Fibroblast of skin of abdomen (primary cell): ENCODE measurements around the gene CACNA2D2.

Experiments
- DNase-seq: peaks from one replicate; pipeline ENCODE4 v3.0.0-alpha.2; 2013

CACNA2D2 gene

GRCh38 chr3:50425911-50426310, 77.5 kb downstream of the CACNA2D2 start:
- no peak for DNase-seq

GRCh38 chr3:50423543-50423942, 79.9 kb downstream of the CACNA2D2 start:
- DNase-seq, result no peak

- DNase-seq, result no peak
Observed at GRCh38 chr3:50422153-50422552, 81.3 kb downstream of the CACNA2D2 start.

- DNase-seq, result no peak
Observed at GRCh38 chr3:50419595-50420370, 83.7 kb downstream of the CACNA2D2 start.

DNA sequence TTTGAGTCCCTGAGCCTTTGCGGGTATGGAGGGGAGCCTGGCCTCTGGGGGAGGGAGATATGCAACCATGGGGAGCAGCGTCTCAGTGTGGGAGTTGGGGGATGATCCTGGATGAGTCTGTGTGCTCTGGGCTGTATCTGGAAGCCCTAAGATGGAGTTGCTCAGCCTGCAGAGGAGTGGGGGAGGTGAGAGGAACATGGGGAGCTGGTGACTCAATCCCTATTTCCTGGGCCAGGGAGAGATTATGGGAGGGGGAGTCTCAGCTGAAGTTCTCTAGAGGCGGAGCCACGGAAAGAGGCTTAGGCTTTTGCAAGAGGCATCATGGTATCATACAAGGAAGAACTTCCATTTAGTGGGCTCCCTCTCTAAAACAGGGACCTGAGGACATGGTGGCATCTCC, 84.6 kb downstream of the CACNA2D2 start:
- DNase-seq, result peak; percentile 69

GRCh38 chr3:50417637-50418033, 85.8 kb downstream of the CACNA2D2 start:
- DNase-seq, result no peak

DNA sequence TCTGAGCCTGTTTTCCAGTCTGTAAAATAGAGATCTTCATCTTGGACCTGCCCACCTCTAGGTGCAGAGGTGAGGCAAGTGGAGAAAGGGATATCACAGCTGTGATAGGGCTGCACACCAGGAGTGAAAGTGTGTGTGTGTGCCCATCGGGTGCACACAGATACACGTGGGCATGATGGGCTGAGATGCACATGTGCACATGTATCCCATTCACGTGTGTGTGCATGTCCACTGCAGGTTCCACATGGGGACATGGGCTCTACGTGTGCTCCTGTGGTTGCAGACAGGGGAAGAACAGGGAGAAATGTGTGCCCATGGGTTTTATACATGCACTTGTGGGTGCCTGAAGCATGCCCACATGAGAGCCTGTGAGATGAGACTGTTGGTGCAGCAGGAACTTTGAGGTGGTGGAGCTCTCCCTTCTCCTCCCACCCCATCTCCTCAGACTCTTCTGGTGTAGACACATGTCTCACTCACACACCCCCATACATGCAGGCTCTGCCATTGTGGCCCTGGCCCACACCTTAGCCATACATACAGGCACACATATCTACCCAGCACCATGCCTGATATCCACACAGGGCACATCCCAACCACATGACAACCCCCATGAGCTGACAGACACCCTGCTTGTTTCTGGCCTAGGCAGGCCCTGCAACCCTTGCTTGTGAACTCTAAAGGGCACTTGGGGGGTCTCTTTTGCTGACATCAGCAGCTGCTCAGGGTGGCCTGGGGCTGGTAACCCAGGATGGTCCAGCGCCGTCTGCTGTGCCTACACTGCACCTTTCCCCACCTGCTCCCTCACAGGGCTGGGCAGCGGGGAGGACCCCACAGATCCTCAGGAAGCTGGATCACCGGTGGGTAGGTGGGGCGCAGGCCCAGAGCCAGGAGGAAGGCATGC, 86.4 kb downstream of the CACNA2D2 start:
- DNase-seq, result no peak

- no peak for DNase-seq
Observed at GRCh38 chr3:50415816-50416215, 87.6 kb downstream of the CACNA2D2 start.

GRCh38 chr3:50415061-50415460, 88.4 kb downstream of the CACNA2D2 start:
- DNase-seq, result no peak

GRCh38 chr3:50414616-50415015, 88.8 kb downstream of the CACNA2D2 start:
- DNase-seq, result no peak

DNA sequence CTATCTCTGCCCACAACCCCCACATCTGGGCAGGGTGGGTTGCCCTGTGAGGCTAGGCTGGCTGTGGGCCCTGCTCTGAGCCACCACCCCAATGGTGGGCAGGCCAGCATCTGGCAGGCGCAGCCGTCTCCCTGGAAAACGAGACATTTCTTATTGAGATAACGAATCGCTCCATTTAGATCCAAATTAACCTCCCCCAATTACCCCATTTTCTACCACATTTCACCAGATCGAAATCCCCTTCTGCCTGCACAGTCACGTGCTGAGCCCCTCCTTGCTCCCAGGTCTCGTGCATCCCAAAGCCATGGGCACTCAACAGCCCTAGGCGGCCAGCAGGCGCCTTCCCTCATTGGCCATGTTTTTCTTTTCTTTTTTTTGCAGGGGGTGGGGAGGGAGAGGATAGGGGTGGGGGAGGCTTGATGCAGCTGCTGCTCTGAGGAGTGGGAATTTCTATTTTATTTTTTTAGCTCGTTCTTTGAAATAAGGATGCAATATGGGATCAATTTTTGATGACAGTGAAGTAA, 91.1 kb downstream of the CACNA2D2 start:
- no peak for DNase-seq

DNA sequence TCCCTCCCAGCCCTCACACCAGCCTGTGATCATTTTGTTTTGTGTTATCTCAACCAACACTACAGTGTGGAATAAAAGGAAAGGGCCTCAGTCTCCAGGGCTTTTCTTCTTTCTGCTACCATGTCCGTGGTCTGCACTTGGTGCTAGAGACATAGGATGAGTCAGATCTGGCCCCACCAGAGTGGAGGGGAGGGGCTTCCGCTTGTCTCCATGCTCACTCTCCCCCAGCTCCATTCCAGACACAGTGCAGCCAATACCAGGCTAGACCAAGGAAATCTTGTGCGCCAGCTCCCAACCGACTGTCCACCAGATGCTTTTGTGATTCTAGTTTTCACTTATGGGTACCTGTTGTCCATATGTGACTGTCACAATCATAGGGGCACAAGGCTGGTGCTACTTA, 92.2 kb downstream of the CACNA2D2 start:
- DNase-seq, result peak; percentile 33

DNA sequence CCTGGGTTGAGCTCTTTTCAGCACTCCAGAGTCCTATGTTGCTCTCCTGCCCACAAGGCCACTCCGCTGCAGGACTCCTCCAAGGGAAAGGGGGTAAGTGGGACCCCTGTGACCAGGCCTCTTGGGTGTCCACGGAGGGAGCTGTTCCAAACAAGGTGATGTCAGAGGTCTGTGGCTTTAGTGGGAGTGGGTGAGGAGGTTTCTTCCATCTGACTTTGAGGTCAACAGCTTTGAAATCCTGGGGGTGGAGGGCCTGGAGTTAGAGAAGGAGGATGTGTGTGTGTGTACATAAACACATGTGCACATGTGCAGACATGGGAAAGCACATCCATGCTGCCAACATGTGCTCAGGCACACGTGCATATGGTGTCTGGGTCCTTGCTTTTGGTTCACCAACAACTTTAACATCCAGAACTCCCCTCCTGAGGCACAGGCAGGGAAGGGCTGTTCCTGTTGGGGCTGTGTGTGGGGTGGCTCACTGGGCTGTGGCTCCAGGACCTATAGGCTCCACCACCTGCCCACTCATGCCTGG, 92.8 kb downstream of the CACNA2D2 start:
- no peak for DNase-seq

GRCh38 chr3:50410185-50410584, 93.2 kb downstream of the CACNA2D2 start:
- no peak for DNase-seq

- no peak for DNase-seq
Observed at GRCh38 chr3:50408443-50408944, 94.9 kb downstream of the CACNA2D2 start.

DNA sequence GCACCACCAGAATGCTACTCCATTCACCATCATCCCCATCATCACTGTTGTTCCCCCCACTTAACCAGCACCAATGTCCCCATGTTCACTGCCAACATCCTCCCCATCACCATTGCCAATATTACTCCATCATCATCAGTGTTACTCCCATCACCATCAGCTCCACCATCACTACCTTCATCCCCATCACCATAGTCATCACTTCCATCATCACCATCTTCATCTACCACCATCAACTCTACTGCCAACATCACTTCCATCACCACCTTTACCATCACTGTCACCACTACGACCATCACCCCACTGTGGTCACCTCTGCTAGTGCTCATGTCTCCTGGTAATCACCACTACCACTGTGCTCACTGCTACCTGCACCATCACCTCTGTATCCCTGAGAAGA, 96.9 kb downstream of the CACNA2D2 start:
- no peak for DNase-seq

- peak; percentile 16 for DNase-seq
Observed at GRCh38 chr3:50405249-50405648, 98.2 kb downstream of the CACNA2D2 start.

- DNase-seq, result no peak
Observed at GRCh38 chr3:50401978-50402595, 101.3 kb downstream of the CACNA2D2 start.

- DNase-seq, result no peak
Observed at GRCh38 chr3:50396502-50396901, 106.9 kb downstream of the CACNA2D2 start.

- no peak for DNase-seq
Observed at GRCh38 chr3:50395070-50395860, 108.2 kb downstream of the CACNA2D2 start.

- DNase-seq, result no peak
Observed at GRCh38 chr3:50393061-50393460, 110.4 kb downstream of the CACNA2D2 start.
